D721Med (cell line): ENCODE results near the gene PRTFDC1.

Source experiments
- DNase-seq: peaks from one replicate; pipeline ENCODE4 v3.0.0; 2011; ENCODE audit warnings: low spot score; ENCODE audit not compliant: insufficient read length
- FAIRE-seq: peaks from 2 replicates; lab custom pipeline; 2011; peaks lifted over from hg19 to GRCh38; lab: Jason Lieb, UNC
- CTCF ChIP-seq: IDR thresholded peaks from 2 replicates; pipeline ENCODE4 v1.5.1; 2012; ENCODE audit warnings: mild to moderate bottlenecking, control low read depth; ENCODE audit not compliant: insufficient read depth; ENCODE audit errors: missing control alignments

The PRTFDC1 gene

DNA sequence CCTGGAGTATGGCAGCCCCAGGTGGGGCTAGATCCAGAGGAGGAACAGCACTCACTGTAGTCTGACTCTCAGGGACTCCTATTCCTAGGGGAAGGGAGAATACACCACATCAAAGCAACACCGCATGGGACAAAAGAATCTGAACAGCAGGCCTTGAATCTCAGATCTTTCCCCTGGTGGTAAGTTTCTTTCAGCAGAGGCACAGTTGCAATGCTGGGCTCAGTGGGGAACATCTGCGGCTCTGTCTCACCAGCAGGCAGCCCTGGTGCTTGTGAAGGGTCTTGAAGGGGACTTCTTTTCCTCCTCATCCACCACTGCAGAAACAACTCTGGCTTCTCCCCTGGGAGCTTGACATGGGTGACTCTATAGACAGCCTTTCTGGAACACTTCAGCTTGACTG is 117.5 kb downstream of the PRTFDC1 start:
- no peak for TF ChIP-seq CTCF
- no peak for DNase-seq

GRCh38 chr10:24826009-24826408 is 126.4 kb downstream of the PRTFDC1 start:
- no peak for DNase-seq
- no peak for FAIRE-seq
- TF ChIP-seq CTCF, result no peak

More for the DNA sequence above, 117.5 kb downstream of the PRTFDC1 start:
- FAIRE-seq, result no peak

GRCh38 chr10:24825551-24825950 is 126.9 kb downstream of the PRTFDC1 start:
- no peak for DNase-seq
- no peak for TF ChIP-seq CTCF
- FAIRE-seq, result no peak

GRCh38 chr10:24824536-24824935 is 127.9 kb downstream of the PRTFDC1 start:
- no peak for FAIRE-seq
- no peak for TF ChIP-seq CTCF
- no peak for DNase-seq

DNA sequence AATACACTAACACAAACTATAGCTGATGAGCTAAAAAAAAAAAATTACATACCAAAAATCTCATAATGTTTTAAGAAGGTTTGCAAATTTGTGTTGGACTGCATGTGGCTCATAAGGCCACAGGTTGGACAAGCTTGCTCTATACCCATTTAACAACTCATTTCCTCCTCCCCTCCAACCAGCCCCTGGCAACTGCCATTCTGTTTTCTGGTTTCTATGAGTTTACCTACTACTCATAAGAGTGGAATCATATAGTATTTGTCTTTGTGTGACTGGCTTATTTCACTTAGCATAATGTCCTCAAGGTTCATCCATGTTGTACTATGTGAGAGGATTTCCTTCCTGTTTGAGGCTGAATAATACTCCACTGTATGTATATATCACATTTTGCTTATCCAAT is 128.3 kb downstream of the PRTFDC1 start:
- DNase-seq (no peak), FAIRE-seq (no peak)
- no peak for TF ChIP-seq CTCF

GRCh38 chr10:24822590-24822989 is 129.8 kb downstream of the PRTFDC1 start:
- FAIRE-seq (no peak), DNase-seq (no peak)
- no peak for TF ChIP-seq CTCF

- TF ChIP-seq CTCF, result no peak
- no peak for DNase-seq
- no peak for FAIRE-seq
Measured at GRCh38 chr10:24821986-24822385, 130.4 kb downstream of the PRTFDC1 start.
